A549 (cell line): Measurements from ENCODE around the gene SINHCAF. TPM values are rescaled to one million over a fixed set of nuclear protein-coding genes. Genes with fewer than 3 reads are reported as not detected.

Experiments
- ATAC-seq, 2 experiments: fragments of 200-7000 bp in 1 of 2; fragments of >200 bp in 1 of 2; cut with Nextera tagmentation in 1 of 2; cut with Tn5 transposase in 1 of 2; 3 replicates each; pipeline versions ENCODE4 v1.8.0 to v1.9.1; 2018 to 2020; ENCODE audit warnings: mild to moderate bottlenecking in 1 of 2, moderate library complexity in 1 of 2
- CTCF ChIA-PET: fragments of 300-600 bp; sonication (Branson Sonifier 250); formaldehyde crosslinking; extraction: SDS; loops from one replicate; lab custom pipeline; 2021; ENCODE audit warnings: antibody characterized with exemption, inconsistent platforms; lab: Yijun Ruan, JAX
- POLR2A ChIA-PET: fragments of 350-600 bp; formaldehyde crosslinking; extraction: SDS; loops from one replicate; lab custom pipeline; 2021; ENCODE audit warnings: antibody characterized with exemption, inconsistent platforms; lab: Yijun Ruan, JAX
- DNase-seq, 2 experiments: peaks; one replicate each; pipeline versions ENCODE4 v3.0.0 to v3.0.0-alpha.2; 2011 to 2016; ENCODE audit warnings: low read depth in 1 of 2, low spot score in 1 of 2
- FAIRE-seq: peaks from 2 replicates; lab custom pipeline; 2011; peaks lifted over from hg19 to GRCh38; lab: Jason Lieb, UNC
- H3K27ac ChIP-seq, 2 experiments: fragments of >200 bp; sonication (Bioruptor Twin); formaldehyde crosslinking; 3 replicates each; pipeline ENCODE4 v1.5.1; 2016 to 2017
- H3K4me1 ChIP-seq: fragments of >200 bp; sonication (Bioruptor Twin); formaldehyde crosslinking; 3 replicates; pipeline ENCODE4 v1.6.1; 2016
- H3K4me2 ChIP-seq: fragments of >200 bp; sonication (Bioruptor Twin); formaldehyde crosslinking; 3 replicates; pipeline ENCODE4 v1.6.1; 2016
- H3K4me3 ChIP-seq: fragments of >200 bp; sonication (Bioruptor Twin); formaldehyde crosslinking; 3 replicates; pipeline ENCODE4 v1.5.1; 2016
- H3K9me3 ChIP-seq: fragments of >200 bp; sonication (Bioruptor Twin); formaldehyde crosslinking; 3 replicates; pipeline ENCODE4 v1.6.1; 2016
- BCL3 ChIP-seq: fragments of >200 bp; sonication (Bioruptor Twin); formaldehyde crosslinking; IDR thresholded peaks from 3 replicates; pipeline ENCODE4 v1.6.1; 2016
- CEBPB ChIP-seq, 2 experiments: fragments of >200 bp in 1 of 2; sonication (Bioruptor Twin) in 1 of 2; formaldehyde crosslinking in 1 of 2; IDR thresholded peaks; 2 replicates each; pipeline ENCODE4 v1.6.1; 2012 to 2016
- CHD2 ChIP-seq: fragments of 150-350 bp; IDR thresholded peaks from 2 replicates; pipeline ENCODE4 v1.6.1; 2014; ENCODE audit warnings: low read length; ENCODE audit not compliant: partially characterized antibody
- CHD4 ChIP-seq: fragments of 200-600 bp; sonication (generic); IDR thresholded peaks from 2 replicates; pipeline ENCODE4 v1.6.1; 2016; ENCODE audit warnings: antibody characterized with exemption, mild to moderate bottlenecking, borderline replicate concordance
- E2F6 ChIP-seq: IDR thresholded peaks from 2 replicates; pipeline ENCODE4 v1.6.1; 2012; ENCODE audit warnings: low read depth, borderline replicate concordance
- EHF ChIP-seq: fragments of 250-450 bp; sonication (Bioruptor Pico); IDR thresholded peaks from 2 replicates; pipeline ENCODE4 v1.5.0; 2020; ENCODE audit warnings: mild to moderate bottlenecking
- FOXS1 ChIP-seq: fragments of 250-450 bp; sonication (Bioruptor Pico); IDR thresholded peaks from 2 replicates; pipeline ENCODE4 v1.5.0; 2020; ENCODE audit warnings: mild to moderate bottlenecking, moderate library complexity
- GATA3 ChIP-seq: IDR thresholded peaks from 2 replicates; pipeline ENCODE4 v1.6.1; 2012; ENCODE audit warnings: borderline replicate concordance
- HEYL ChIP-seq: fragments of 250-450 bp; sonication (Bioruptor Pico); IDR thresholded peaks from 2 replicates; pipeline ENCODE4 v1.8.0; 2021; ENCODE audit warnings: mild to moderate bottlenecking, moderate library complexity
- HOXA7 ChIP-seq: fragments of 250-450 bp; sonication (Bioruptor Pico); IDR thresholded peaks from 2 replicates; pipeline ENCODE4 v1.5.0; 2020; ENCODE audit warnings: mild to moderate bottlenecking, moderate library complexity
- JUN ChIP-seq, 2 experiments: fragments of >200 bp; sonication (Bioruptor Twin); formaldehyde crosslinking; IDR thresholded peaks; 2 replicates in 1 of 2; 3 replicates in 1 of 2; pipeline ENCODE4 v1.6.1; 2016 to 2017
- JUNB ChIP-seq: fragments of >200 bp; sonication (Bioruptor Twin); formaldehyde crosslinking; IDR thresholded peaks from 2 replicates; pipeline ENCODE4 v1.6.1; 2016
- KDM5A ChIP-seq: fragments of 200-600 bp; sonication (generic); IDR thresholded peaks from 2 replicates; pipeline ENCODE4 v1.6.1; 2016; ENCODE audit warnings: antibody characterized with exemption, mild to moderate bottlenecking
- MAFK ChIP-seq: fragments of 450-650 bp; IDR thresholded peaks from 2 replicates; pipeline ENCODE4 v1.6.1; 2014; ENCODE audit not compliant: partially characterized antibody
- MAZ ChIP-seq: fragments of 150-350 bp; IDR thresholded peaks from 2 replicates; pipeline ENCODE4 v1.6.1; 2014; ENCODE audit warnings: antibody characterized with exemption, low read depth, low read length, borderline replicate concordance
- NPAS2 ChIP-seq: fragments of 250-450 bp; sonication (Bioruptor Pico); IDR thresholded peaks from 2 replicates; pipeline ENCODE4 v1.8.0; 2022; ENCODE audit warnings: mild to moderate bottlenecking, moderate library complexity, borderline replicate concordance
- PHF8 ChIP-seq: fragments of 200-600 bp; sonication (generic); IDR thresholded peaks from 2 replicates; pipeline ENCODE4 v1.6.1; 2016; ENCODE audit warnings: low read depth, mild to moderate bottlenecking, antibody characterized with exemption, moderate library complexity, borderline replicate concordance
- POLR2A ChIP-seq: IDR thresholded peaks from 2 replicates; pipeline ENCODE4 v1.6.1; 2012; ENCODE audit warnings: mild to moderate bottlenecking, low read length
- RARB ChIP-seq: fragments of 250-450 bp; sonication (Bioruptor Pico); IDR thresholded peaks from 2 replicates; pipeline ENCODE4 v1.8.0; 2021; ENCODE audit warnings: mild to moderate bottlenecking, moderate library complexity
- RCOR1 ChIP-seq: fragments of 150-350 bp; IDR thresholded peaks from 2 replicates; pipeline ENCODE4 v1.6.1; 2014; ENCODE audit warnings: antibody characterized with exemption, low read length, low read depth
- SMC3 ChIP-seq: fragments of >200 bp; sonication (Bioruptor Twin); formaldehyde crosslinking; IDR thresholded peaks from 3 replicates; pipeline ENCODE4 v1.6.1; 2018; ENCODE audit warnings: inconsistent platforms
- TP53 ChIP-seq: fragments of 250-450 bp; sonication (Bioruptor Pico); IDR thresholded peaks from 2 replicates; pipeline ENCODE4 v1.5.0; 2021; ENCODE audit warnings: mild to moderate bottlenecking, moderate library complexity
- WGBS: methylation state at CpG from one replicate; pipeline ENCODE4 v1.1.6; 2017; ENCODE audit errors: missing lambda C conversion rate; 5-methylcytosine and 5-hydroxymethylcytosine counted together
- polyA plus RNA-seq, 4 experiments: library from polyadenylated mRNA; depleted of rRNA in 3 of 4; stranded (reverse); fragments of >200 nt; fragmentation: RNase III in 1 of 4; extraction: RNeasy Plus Mini Kit Qiagen cat#74134 plus additional on column Dnase treatment in 1 of 4; gene quantifications; 2 replicates in 3 of 4; 3 replicates in 1 of 4; pipeline ENCODE4 v1.2.3, GENCODE V29; 2011 to 2017
- TF ChIP-seq, protein P1 (sequence below): fragments of >200 bp; sonication (Bioruptor Twin); formaldehyde crosslinking; IDR thresholded peaks from 3 replicates; pipeline ENCODE4 v1.5.1; 2016
- TF ChIP-seq, protein P2 (sequence below): IDR thresholded peaks from 2 replicates; pipeline ENCODE4 v1.6.1; 2012
- TF ChIP-seq, protein P3 (sequence below): fragments of >200 bp; sonication (Bioruptor Twin); formaldehyde crosslinking; IDR thresholded peaks from 2 replicates; pipeline ENCODE4 v1.6.1; 2016

SINHCAF gene
- polyA plus RNA-seq, 2 of the 4 experiments (the other 2 are of a cell fraction), result 38.8 to 106 TPM

DNA sequence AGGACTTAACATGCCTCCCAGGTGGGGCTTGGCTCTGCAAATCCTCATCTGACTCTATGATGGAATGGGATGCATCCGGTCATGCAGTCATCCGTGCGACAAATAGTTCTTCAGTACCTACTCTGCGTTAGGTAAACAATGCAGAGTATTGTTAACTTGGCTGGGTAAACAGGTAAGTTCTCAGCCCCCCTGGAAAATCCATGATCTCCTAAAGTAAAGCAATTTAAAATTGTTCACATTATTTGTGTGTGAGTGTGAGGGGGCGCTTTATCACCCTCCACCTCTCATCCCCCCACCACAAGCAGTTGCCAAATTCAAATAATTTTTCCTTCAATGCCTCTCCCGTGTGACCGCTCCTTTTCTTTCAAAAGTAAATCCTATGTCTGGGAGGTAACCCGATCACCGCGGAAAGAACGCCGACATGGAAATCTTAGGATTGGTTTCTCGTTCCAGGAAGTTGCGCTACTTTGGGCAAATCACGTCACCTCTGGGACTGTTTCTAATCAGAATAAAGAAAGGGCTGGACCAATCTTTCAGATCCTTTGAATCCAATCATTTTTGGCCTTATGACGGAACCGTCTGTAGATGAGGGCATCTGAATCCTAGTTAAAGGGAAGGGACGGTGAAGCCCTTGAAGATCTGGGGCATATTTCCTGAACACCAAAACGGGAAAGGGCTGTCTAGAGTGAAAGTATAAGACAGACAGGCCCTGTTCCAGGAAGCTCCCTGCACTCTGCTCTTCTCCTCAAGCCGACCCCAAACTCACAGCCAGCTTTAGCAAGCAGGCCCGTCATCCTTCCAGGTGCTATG lies 44.0 kb upstream of the SINHCAF start:
- POLR2A ChIA-PET, result interaction anchor here (1.9 kb wide), 1 partner anchor 44 kb away, joined by 11 read pairs; the partner anchor contains the start of gene SINHCAF
- H3K4me3 ChIP-seq, result no peak overlapping the region
- WGBS, result 81% methylated on average over 21 of the region's 21 CpGs
- DNase-seq (no peak), FAIRE-seq (no peak), ATAC-seq (peak in 1 of 2 experiments; percentile 27; a peak in 2 of 6 replicates)
- no peak for TF ChIP-seq POLR2A
- no peak for TF ChIP-seq GATA3
- no peak for TF ChIP-seq HOXA7 (CRISPR knock-in tag)
- TF ChIP-seq, protein P1, sequence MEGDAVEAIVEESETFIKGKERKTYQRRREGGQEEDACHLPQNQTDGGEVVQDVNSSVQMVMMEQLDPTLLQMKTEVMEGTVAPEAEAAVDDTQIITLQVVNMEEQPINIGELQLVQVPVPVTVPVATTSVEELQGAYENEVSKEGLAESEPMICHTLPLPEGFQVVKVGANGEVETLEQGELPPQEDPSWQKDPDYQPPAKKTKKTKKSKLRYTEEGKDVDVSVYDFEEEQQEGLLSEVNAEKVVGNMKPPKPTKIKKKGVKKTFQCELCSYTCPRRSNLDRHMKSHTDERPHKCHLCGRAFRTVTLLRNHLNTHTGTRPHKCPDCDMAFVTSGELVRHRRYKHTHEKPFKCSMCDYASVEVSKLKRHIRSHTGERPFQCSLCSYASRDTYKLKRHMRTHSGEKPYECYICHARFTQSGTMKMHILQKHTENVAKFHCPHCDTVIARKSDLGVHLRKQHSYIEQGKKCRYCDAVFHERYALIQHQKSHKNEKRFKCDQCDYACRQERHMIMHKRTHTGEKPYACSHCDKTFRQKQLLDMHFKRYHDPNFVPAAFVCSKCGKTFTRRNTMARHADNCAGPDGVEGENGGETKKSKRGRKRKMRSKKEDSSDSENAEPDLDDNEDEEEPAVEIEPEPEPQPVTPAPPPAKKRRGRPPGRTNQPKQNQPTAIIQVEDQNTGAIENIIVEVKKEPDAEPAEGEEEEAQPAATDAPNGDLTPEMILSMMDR, result no peak
- TF ChIP-seq TP53 (CRISPR knock-in tag), result no peak
- TF ChIP-seq CEBPB (IDR thresholded peaks at IDR 0.05), result no peak
- no peak for TF ChIP-seq HEYL (CRISPR knock-in tag)
- TF ChIP-seq E2F6, result no peak
- TF ChIP-seq RCOR1, result no peak
- no peak overlapping the region for H3K4me2 ChIP-seq
- peaks cover 16% of the 10 kb centered on the region for H3K4me1 ChIP-seq
- no peaks in the 10 kb centered on the region for H3K9me3 ChIP-seq
- CTCF ChIA-PET, result interaction anchor here (0.6 to 1.8 kb wide), 4 partner anchors 9 to 1054 kb away, joined by 3 to 4 read pairs (median 3); no protein-coding TSS in a partner anchor
- H3K27ac ChIP-seq, result no peak overlapping the region

DNA sequence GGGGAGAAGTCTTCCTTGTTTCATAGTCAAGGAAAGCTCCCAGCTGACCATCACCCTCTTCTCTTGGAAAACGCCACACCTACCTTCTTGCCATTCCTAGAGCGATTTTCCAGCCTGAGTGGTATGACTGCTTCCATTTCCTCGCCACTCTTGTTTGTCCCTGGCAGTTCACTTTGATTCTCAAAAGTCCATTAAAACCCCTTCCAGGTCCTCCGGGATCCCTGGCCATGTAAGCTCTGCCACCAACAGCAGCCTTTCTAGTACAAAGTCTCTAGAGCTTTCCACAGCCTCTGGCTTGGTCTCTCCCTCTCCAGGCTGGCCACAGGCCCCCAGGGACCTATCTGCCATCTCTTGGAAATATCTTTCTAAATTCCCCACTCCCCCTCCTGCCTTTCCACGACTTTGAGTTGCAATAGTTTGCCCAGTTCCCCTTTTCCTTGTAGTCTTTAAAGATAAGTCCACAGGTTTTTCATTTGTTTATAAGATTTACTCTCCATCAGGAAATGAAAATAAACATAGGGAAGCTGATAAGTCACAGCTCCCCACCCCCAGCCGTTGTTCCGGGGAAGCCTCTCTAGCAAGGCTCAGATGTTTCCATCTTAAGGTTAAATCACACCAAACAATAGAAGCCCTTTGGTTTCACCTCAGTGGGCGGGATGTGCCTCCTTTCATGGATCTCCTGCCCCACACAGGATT lies 42.9 kb upstream of the SINHCAF start:
- H3K4me1 ChIP-seq, result peaks cover 16% of the 10 kb centered on the region
- CTCF ChIA-PET, result interaction anchor here (0.6 to 1.0 kb wide), 3 partner anchors 9 to 285 kb away, joined by 3 to 4 read pairs (median 3); no protein-coding TSS in a partner anchor
- 50% methylated on average over 8 of the region's 8 CpGs for WGBS
- TF ChIP-seq EHF (CRISPR knock-in tag) (no peak), MAFK (no peak), SMC3 (no peak), HOXA7 (CRISPR knock-in tag) (no peak)
- TF ChIP-seq, all 56 proteins: peak for 0
- POLR2A ChIA-PET, result no interaction called here
- FAIRE-seq, result no peak
- Histone ChIP-seq H3K4me3 (no peak overlapping the region), H3K9me3 (no peaks in the 10 kb centered on the region), H3K4me2 (peak overlapping the region; percentile 19; the same call in 2 of the 3 replicates), H3K27ac (peak overlapping the region in 1 of 2 experiments; percentile 47; a peak in 1 of 6 replicates)
- no peak for DNase-seq
- peak; percentile 53 to 57; a peak in 4 of 6 replicates for ATAC-seq

GRCh38 chr12:31366104-31366621 lies 40.2 kb upstream of the SINHCAF start:
- ATAC-seq (no peak), DNase-seq (no peak), FAIRE-seq (no peak)
- H3K4me2 ChIP-seq, result no peak overlapping the region
- CTCF ChIA-PET, result no interaction called here
- TF ChIP-seq RARB (CRISPR knock-in tag) (no peak), FOXS1 (CRISPR knock-in tag) (no peak), JUN (IDR thresholded peaks at IDR 0.05) (no peak), NPAS2 (CRISPR knock-in tag) (no peak), JUNB (no peak), HOXA7 (CRISPR knock-in tag) (no peak), MAZ (no peak), SMC3 (no peak), BCL3 (no peak), CHD2 (no peak), CHD4 (no peak), PHF8 (no peak), KDM5A (no peak)
- TF ChIP-seq, protein P2, sequence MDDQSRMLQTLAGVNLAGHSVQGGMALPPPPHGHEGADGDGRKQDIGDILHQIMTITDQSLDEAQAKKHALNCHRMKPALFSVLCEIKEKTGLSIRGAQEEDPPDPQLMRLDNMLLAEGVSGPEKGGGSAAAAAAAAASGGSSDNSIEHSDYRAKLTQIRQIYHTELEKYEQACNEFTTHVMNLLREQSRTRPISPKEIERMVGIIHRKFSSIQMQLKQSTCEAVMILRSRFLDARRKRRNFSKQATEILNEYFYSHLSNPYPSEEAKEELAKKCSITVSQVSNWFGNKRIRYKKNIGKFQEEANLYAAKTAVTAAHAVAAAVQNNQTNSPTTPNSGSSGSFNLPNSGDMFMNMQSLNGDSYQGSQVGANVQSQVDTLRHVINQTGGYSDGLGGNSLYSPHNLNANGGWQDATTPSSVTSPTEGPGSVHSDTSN, result no peak
- TF ChIP-seq, protein P3, sequence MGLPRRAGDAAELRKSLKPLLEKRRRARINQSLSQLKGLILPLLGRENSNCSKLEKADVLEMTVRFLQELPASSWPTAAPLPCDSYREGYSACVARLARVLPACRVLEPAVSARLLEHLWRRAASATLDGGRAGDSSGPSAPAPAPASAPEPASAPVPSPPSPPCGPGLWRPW, result no peak
- no peaks in the 10 kb centered on the region for H3K9me3 ChIP-seq
- no peak overlapping the region for H3K4me3 ChIP-seq
- no peak overlapping the region for H3K27ac ChIP-seq
- POLR2A ChIA-PET, result no interaction called here
- 85% methylated on average over 11 of the region's 11 CpGs for WGBS
- H3K4me1 ChIP-seq, result peaks cover 19% of the 10 kb centered on the region
